ENCODE measurements around the gene PCDH18.
"Not testable (repeated sequence)": the region's sequence is repeated elsewhere in the genome, so short reads cannot be mapped to it uniquely, and the experiment has no call there.

The PCDH18 gene

GRCh38 chr4:137531986-137532868 is at the start of gene PCDH18:
TSS of gene PCDH18 (minus strand) at chr4:137532494. CDS start at chr4:137532088, 406 bp downstream.
- no peak for DNase-seq

GRCh38 chr4:137576446-137576845 is 44.2 kb upstream of the PCDH18 start:
- no peak for DNase-seq

- no peak for DNase-seq
Measured at GRCh38 chr4:137572647-137573046, 40.4 kb upstream of the PCDH18 start.

- no peak for DNase-seq
Measured at GRCh38 chr4:137572163-137572562, 39.9 kb upstream of the PCDH18 start.

- DNase-seq = no peak
Measured at GRCh38 chr4:137559801-137560200, 27.5 kb upstream of the PCDH18 start.

- DNase-seq = no peak
Measured at GRCh38 chr4:137558951-137559350, 26.7 kb upstream of the PCDH18 start.

GRCh38 chr4:137545461-137545861 is 13.2 kb upstream of the PCDH18 start:
- DNase-seq = no peak

- DNase-seq = no peak
Measured at GRCh38 chr4:137543648-137544047, 11.4 kb upstream of the PCDH18 start.

- DNase-seq = no peak
Measured at GRCh38 chr4:137543198-137543597, 10.9 kb upstream of the PCDH18 start.

GRCh38 chr4:137541876-137542646 is 9.8 kb upstream of the PCDH18 start:
- DNase-seq = no peak

- DNase-seq = no peak
Measured at GRCh38 chr4:137541181-137541580, 8.9 kb upstream of the PCDH18 start.

GRCh38 chr4:137540356-137540755 is 8.1 kb upstream of the PCDH18 start:
- DNase-seq = no peak

- DNase-seq = no peak
Measured at GRCh38 chr4:137538526-137538925, 6.2 kb upstream of the PCDH18 start.

- not testable (repeated sequence) for DNase-seq
Measured at GRCh38 chr4:137537807-137538206, 5.5 kb upstream of the PCDH18 start.

GRCh38 chr4:137536789-137537561 is 4.7 kb upstream of the PCDH18 start:
- no peak for DNase-seq

- no peak for DNase-seq
Measured at GRCh38 chr4:137535718-137536117, 3.4 kb upstream of the PCDH18 start.

GRCh38 chr4:137534516-137534915 is 2.2 kb upstream of the PCDH18 start:
- DNase-seq = no peak

GRCh38 chr4:137533855-137534254 is 1.6 kb upstream of the PCDH18 start:
- no peak for DNase-seq

GRCh38 chr4:137532869-137533236 is 559 bp upstream of the PCDH18 start:
- no peak for DNase-seq

- no peak for DNase-seq
Measured at GRCh38 chr4:137531168-137531985, 917 bp downstream of the PCDH18 start.

- no peak for DNase-seq
Measured at GRCh38 chr4:137530176-137530575, 2.1 kb downstream of the PCDH18 start.

- DNase-seq = no peak
Measured at GRCh38 chr4:137529432-137529831, 2.9 kb downstream of the PCDH18 start.

Measured in activated CD4-positive, CD25-positive, alpha-beta regulatory T cell treated with anti-CD3 and anti-CD28 coated beads, Interleukin-2, amount 50 U/mL, for 72 hours (primary cell).